Calu3 (cell line): Measurements from ENCODE around the gene GPR180. TPM values are rescaled to one million over a fixed set of nuclear protein-coding genes. Genes with fewer than 3 reads are reported as not detected.

Source experiments
- BruUV-seq: library from RNA; stranded (reverse); fragments of 400-500 nt; replicated peaks from 2 replicates; lab custom pipeline; 2021; lab: Mats Ljungman, UMichigan
- CTCF ChIA-PET: fragments of 300-600 bp; sonication (Branson Sonifier 250); formaldehyde crosslinking; loops from one replicate; lab custom pipeline; 2022; ENCODE audit warnings: antibody characterized with exemption; lab: Charles Lee
- DNase-seq: peaks from one replicate; pipeline ENCODE4 v3.0.0; 2022
- H3K27ac Mint-ChIP-seq: one replicate; pipeline ENCODE4 v1.8.0; 2022; ENCODE audit warnings: mixed read lengths; ENCODE audit not compliant: unreplicated experiment
- H3K27me3 Mint-ChIP-seq: one replicate; pipeline ENCODE4 v1.8.0; 2022; ENCODE audit warnings: mixed read lengths; ENCODE audit not compliant: unreplicated experiment
- H3K36me3 Mint-ChIP-seq: one replicate; pipeline ENCODE4 v1.8.0; 2022; ENCODE audit warnings: mild to moderate bottlenecking, moderate library complexity, mixed read lengths; ENCODE audit not compliant: insufficient read depth, unreplicated experiment
- H3K4me1 Mint-ChIP-seq: one replicate; pipeline ENCODE4 v1.8.0; 2022; ENCODE audit warnings: mild to moderate bottlenecking, low read depth, mixed read lengths; ENCODE audit not compliant: unreplicated experiment
- H3K4me3 Mint-ChIP-seq: one replicate; pipeline ENCODE4 v1.8.0; 2022; ENCODE audit warnings: mild to moderate bottlenecking, low read depth, moderate library complexity, mixed read lengths; ENCODE audit not compliant: unreplicated experiment
- H3K9me3 Mint-ChIP-seq: one replicate; pipeline ENCODE4 v1.8.0; 2022; ENCODE audit warnings: low read depth, mixed read lengths; ENCODE audit not compliant: unreplicated experiment
- CTCF ChIP-seq: fragments of 200-600 bp; IDR thresholded peaks from one replicate; pipeline ENCODE4 v1.8.0; 2022; ENCODE audit warnings: antibody characterized with exemption; ENCODE audit not compliant: unreplicated experiment
- intact Hi-C: fragments of 100-400 bp; cut with micrococcal nuclease; formaldehyde crosslinking; loops from one replicate; pipeline ENCODE4 v1.10.0; 2022; ENCODE audit not compliant: unreplicated experiment
- total RNA-seq: library from RNA; stranded (reverse); gene quantifications from 2 replicates; pipeline ENCODE4 v1.2.3, GENCODE V29; 2022

The GPR180 gene
- total RNA-seq, 1 experiment from 2014 or later = 3.4 TPM

GRCh38 chr13:94660695-94661326, 59.2 kb downstream of the GPR180 start:
- no peak overlapping the region for H3K4me3 Mint-ChIP-seq
- no peak overlapping the region for H3K27ac Mint-ChIP-seq
- H3K9me3 Mint-ChIP-seq = no peaks in the 10 kb centered on the region
- CTCF ChIA-PET = no interaction called here
- no peaks in the 10 kb centered on the region for H3K4me1 Mint-ChIP-seq
- H3K36me3 Mint-ChIP-seq = no peaks in the 10 kb centered on the region
- intact Hi-C loops = no loop called here
- no peaks in the 10 kb centered on the region for H3K27me3 Mint-ChIP-seq
- no peak for DNase-seq
- no TSS peak for BruUV-seq
- no peak for TF ChIP-seq CTCF

DNA sequence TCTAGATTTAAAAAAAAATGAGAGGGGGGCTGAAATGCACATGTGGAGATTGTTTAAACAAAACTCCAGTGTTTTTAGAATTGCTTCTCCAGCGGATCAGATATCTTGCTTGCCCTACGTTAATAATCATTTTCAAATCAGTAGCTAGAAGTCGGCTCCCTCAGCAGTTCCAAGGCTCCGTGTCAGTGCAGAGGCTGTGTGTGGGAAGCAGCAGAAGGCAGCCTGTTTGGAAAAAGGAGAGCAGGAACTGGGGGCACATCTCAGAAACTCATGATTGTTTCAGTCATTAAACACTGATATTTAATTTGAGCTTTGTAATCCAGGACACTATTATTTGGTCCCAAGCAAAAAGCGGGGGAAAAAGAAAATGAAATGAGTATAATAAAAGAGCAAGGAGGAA, 59.7 kb downstream of the GPR180 start:
- Mint-ChIP-seq H3K36me3 (no peaks in the 10 kb centered on the region), H3K27me3 (no peaks in the 10 kb centered on the region), H3K4me1 (no peaks in the 10 kb centered on the region), H3K9me3 (no peaks in the 10 kb centered on the region), H3K4me3 (no peak overlapping the region), H3K27ac (no peak overlapping the region)
- CTCF ChIA-PET = no interaction called here
- no TSS peak for BruUV-seq
- no peak for DNase-seq
- intact Hi-C loops = no loop called here
- no peak for TF ChIP-seq CTCF

DNA sequence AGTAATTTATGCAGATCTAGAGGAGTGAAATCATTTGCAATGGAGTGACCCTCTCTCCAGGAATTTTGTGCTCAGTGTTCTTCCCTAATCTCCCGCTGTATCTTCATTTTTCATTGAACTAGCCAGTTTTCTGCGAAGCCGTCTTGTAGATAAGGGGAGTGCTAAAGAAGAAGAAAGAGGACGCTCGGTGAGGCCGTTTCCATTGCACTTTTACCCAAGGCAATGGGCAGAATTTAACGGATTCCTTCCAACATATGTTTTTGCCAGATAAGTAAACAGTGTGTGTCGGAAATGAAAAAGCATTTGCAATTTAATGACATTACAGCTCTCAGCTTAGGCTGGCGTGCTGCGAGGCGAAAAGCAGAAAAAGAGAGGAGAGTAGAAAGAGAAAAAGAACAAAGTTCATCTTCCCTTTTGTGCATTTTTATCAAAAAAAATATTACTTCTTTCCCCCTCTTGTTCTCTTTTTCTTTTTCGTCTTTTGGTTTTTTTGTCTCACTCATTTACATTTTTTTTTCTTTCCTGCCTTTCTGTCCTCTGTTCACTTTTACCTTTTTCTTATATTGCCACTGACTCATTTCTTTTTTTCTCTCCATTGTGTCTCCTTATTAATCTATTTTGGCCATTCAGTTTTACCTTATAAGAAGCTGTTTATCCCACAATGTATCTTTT, 60.8 kb downstream of the GPR180 start:
- intact Hi-C loops = no loop called here
- no peak for TF ChIP-seq CTCF
- Mint-ChIP-seq H3K27ac (no peak overlapping the region), H3K4me1 (no peaks in the 10 kb centered on the region), H3K4me3 (no peak overlapping the region), H3K27me3 (no peaks in the 10 kb centered on the region), H3K9me3 (no peaks in the 10 kb centered on the region), H3K36me3 (no peaks in the 10 kb centered on the region)
- CTCF ChIA-PET = no interaction called here
- no peak for DNase-seq
- no TSS peak for BruUV-seq

DNA sequence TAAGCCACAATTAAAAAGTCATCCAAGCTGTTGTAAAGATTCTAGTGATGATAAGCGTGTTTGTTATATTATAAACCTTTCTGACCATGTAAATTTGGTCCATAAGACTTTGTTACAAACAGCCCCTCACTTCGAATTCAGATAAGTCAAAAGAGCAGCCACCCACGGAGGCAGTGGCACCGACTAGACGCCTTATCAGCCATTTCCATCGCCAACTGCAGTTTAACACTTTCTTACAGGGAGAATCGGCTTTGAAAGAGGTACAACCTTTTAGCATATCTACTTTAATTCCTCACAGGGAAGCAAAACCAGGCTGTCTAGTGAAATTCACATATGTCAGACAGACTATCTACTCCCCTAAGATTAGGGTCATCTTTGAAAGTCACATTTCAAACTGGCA, 63.2 kb downstream of the GPR180 start:
- Mint-ChIP-seq H3K36me3 (peaks cover 4% of the 10 kb centered on the region), H3K4me1 (no peaks in the 10 kb centered on the region), H3K27me3 (no peaks in the 10 kb centered on the region), H3K4me3 (no peak overlapping the region), H3K9me3 (no peaks in the 10 kb centered on the region), H3K27ac (no peak overlapping the region)
- DNase-seq = no peak
- no TSS peak for BruUV-seq
- CTCF ChIA-PET = no interaction called here
- intact Hi-C loops = no loop called here
- TF ChIP-seq CTCF = no peak
